Suprapubic skin (tissue), 3 donors: Measurements from ENCODE around the gene FBLN1.

Experiments
- POLR2A ChIP-seq, 2 donors: fragments of 450-650 bp; IDR thresholded peaks; one replicate each; pipeline ENCODE4 v1.6.1; 2017; ENCODE audit warnings: antibody characterized with exemption in 2 of 2, mild to moderate bottlenecking in 2 of 2, moderate library complexity in 2 of 2
- TF ChIP-seq, protein P1 (sequence below), 2 donors: fragments of 200-600 bp in 1 of 2; fragments of 450-650 bp in 1 of 2; sonication (generic) in 1 of 2; IDR thresholded peaks; one replicate each; pipeline ENCODE4 v1.5.1; 2016 to 2019; ENCODE audit warnings: antibody characterized with exemption in 2 of 2, mild to moderate bottlenecking in 1 of 2, moderate library complexity in 1 of 2

DNA sequence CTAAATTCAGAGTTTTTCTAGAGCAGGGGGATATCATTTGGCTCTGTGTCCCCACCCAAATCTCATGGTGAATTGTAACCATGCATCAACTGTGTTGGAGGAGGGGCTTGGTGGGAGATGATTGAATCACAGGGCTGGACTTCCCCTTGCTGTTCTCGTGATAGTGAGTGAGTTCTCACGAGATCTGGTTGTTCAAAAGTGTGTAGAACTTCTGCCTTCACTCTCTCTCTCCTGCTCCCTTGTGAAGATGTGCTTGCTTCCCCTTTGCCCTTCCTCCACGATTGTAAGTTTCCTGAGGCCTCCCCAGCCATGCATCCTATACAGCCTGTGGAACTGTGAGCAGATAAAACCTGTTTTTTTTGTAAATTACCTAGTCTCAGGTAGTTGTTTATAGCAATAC is 22.0 kb upstream of the FBLN1 start:
- TF ChIP-seq, protein P1, sequence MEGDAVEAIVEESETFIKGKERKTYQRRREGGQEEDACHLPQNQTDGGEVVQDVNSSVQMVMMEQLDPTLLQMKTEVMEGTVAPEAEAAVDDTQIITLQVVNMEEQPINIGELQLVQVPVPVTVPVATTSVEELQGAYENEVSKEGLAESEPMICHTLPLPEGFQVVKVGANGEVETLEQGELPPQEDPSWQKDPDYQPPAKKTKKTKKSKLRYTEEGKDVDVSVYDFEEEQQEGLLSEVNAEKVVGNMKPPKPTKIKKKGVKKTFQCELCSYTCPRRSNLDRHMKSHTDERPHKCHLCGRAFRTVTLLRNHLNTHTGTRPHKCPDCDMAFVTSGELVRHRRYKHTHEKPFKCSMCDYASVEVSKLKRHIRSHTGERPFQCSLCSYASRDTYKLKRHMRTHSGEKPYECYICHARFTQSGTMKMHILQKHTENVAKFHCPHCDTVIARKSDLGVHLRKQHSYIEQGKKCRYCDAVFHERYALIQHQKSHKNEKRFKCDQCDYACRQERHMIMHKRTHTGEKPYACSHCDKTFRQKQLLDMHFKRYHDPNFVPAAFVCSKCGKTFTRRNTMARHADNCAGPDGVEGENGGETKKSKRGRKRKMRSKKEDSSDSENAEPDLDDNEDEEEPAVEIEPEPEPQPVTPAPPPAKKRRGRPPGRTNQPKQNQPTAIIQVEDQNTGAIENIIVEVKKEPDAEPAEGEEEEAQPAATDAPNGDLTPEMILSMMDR (IDR thresholded peaks at IDR 0.05), result no peak
- TF ChIP-seq POLR2A (IDR thresholded peaks at IDR 0.05), result no peak
